NCI-H524 (cell line): ENCODE data around the gene RALGPS2.

Experiments
- DNase-seq, 2 experiments: peaks; one replicate each; lab custom pipeline; 2025; lab: John Stamatoyannopoulos, UW

Gene RALGPS2, protein sequence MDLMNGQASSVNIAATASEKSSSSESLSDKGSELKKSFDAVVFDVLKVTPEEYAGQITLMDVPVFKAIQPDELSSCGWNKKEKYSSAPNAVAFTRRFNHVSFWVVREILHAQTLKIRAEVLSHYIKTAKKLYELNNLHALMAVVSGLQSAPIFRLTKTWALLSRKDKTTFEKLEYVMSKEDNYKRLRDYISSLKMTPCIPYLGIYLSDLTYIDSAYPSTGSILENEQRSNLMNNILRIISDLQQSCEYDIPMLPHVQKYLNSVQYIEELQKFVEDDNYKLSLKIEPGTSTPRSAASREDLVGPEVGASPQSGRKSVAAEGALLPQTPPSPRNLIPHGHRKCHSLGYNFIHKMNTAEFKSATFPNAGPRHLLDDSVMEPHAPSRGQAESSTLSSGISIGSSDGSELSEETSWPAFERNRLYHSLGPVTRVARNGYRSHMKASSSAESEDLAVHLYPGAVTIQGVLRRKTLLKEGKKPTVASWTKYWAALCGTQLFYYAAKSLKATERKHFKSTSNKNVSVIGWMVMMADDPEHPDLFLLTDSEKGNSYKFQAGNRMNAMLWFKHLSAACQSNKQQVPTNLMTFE

DNA sequence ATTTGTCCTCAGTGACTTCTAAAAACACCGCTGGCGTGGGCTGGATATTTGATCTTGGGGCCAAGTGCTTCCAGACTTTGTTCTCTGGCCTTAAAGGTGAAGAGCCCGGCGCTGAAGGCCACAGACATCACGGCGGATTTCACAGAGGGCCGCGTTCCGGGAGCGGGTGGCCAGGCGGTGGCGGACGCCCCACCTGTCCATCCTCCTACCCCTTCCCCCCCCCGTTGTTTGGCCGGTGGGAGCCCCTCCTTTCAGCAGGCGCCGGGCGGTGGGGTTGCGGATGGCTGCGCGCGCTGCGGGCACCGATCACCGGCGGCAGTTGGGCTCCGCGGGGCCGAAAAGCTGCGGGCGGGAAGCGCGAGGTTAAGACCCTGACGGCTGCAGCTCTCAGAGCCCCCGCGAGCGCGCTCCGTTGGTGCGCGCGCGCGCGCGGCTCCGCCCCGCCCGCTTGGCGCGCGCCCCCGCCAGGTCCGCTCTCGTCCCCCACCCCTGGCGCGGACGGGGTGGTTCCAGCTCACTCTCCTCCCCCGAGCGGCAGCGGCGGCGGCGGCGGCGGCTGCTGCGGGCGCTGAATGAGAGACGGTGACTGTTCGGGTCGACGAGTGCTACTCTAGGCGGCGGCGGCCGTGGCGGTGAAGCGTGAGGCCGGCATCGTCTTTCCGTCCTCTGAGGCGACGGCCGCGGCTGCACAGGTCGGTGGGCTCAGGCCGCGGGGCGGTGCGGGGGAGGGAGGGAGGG is at the start of gene RALGPS2:
TSS of gene RALGPS2 (plus strand) at position 517 of the 738 bp plus-strand sequence. CDS start 51,521 bp downstream, outside the sequence.
- DNase-seq, result peak; percentile 65 to 78

DNA sequence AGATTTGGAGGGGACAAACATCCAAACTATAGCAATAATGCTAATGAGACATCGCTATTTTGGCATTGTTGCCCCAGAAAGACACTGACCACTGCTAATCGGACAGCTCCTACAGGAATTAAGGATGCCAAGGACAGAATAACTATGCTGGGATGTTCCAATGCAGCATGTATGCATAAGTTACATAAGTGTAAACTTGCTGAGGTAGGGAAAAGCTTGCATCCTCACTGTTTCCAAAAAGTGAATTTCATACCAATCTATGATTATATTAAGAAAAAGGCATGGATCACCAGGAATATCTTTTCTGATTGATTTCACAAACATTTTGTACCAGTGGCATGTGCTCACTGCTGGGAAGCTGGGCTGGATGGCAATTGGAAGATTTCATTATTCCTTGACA is 45.8 kb upstream of the RALGPS2 start:
- DNase-seq, result no peak

- no peak for DNase-seq
Measured at GRCh38 chr1:178682429-178682828, 42.6 kb upstream of the RALGPS2 start.

DNA sequence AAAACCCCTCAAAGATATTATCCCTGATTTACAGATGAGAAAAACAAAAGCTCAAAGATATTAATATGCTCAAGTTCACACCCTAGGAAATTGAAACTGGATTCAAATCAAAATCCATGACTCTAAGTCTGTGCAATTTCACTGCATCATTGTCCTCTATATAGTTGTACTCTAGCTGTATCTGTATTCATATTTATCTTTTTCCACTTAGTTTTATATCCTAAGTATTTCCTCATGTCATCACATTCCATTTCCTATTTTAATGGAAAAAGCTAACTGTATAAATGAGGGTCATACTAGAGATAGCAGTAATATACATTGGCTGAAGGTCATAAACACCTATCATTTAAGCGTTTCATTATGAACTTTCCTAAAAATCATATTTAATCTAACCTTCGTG is 42.2 kb upstream of the RALGPS2 start:
- DNase-seq, result no peak

DNA sequence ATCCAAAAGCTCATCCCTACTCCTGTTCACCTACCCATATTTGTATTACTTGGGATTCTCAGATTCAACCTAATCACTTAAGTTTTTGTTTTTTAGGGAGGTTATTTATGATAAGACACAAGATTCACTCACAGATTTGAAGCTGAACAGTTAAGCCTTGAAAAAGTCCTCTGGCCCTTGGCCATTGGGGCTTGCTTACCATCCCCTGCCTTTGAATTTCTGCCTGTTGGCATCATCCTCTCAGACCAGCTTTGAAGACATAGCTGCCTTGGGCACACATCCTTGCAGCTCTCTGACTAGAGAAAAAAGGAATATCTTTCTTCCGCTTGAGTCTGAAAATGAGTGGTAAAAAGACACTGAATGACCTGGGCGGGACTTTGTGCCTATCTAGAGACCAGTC is 41.8 kb upstream of the RALGPS2 start:
- DNase-seq, result no peak

GRCh38 chr1:178684111-178684510 is 40.9 kb upstream of the RALGPS2 start:
- DNase-seq, result no peak

DNA sequence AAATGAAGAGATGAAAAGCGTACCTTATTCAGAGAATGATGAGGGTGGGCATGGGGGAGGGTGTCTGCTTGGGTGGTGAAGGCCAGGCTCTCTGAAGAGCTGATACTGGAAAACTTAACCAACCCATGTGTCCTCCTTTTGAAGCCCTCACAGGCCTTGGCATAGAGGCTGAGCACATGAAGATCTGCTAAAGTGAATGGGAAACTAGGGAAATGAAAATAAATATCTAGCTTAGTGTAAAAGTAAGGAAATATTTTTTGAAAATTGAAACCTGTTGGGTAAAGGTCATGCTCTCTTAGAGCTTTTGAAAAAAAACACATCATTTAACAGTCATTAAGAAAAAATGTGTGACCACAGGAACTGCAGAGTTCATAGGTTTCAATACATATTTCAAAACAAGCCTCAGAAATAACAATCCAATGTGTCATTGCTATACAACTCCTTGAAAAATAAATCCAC is 40.5 kb upstream of the RALGPS2 start:
- no peak for DNase-seq

DNA sequence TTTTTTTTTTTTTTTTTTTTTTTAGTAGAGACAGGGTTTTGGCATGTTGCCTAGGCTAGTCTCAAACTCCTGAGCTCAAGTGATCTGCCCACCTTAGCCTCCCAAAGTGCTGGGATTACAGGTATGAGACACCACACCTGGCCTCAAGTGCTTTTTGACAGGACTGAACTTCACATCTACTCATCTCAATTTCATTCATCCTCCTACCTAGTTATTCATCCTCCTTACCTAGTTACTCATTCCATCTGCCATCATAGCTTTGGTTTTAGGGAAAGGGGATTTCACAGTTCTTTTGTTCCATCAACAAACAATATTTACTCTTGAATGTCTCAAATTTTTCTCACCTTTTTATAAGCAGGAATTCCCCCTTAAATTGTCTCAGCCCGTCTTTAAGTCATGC is 38.6 kb upstream of the RALGPS2 start:
- no peak for DNase-seq

DNA sequence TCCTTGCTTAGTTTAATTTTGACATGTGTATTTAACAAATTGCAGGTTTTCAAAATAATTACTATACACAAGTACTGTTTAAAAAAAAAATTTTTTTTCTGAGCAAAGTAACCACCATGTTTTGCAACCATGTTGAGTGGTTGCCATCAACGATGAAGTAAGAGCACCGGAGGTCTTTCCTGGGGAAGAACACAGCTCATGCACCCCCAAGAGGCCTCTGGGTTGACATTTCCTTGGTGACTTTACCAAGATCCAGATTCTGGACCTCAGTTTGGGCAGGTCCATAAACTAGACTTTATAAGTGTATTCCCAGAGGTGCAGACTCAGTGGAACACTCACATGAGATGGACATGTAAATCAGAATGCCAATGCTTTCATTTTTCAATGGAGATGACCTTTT is 36.8 kb upstream of the RALGPS2 start:
- DNase-seq, result no peak

DNA sequence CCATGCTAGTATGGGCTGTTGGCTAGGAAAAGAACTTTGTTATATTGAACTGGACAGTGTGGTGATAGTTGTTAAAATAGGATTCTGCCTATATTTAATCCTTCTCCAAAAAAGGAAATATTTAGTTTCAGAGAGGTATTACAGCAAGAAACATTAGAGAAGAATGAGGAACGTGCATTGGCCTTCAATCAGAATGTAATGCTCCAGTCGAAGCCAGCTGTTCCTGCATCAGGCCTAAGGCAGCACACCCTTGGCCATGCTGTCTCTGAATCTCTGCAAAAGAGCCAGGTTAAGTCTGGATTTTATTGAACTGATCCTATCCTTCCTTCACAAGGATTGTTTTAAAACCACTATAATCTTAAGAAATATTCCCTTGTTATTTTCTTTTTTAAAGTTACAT is 35.3 kb upstream of the RALGPS2 start:
- DNase-seq, result peak in 1 of 2 experiments; percentile 31

GRCh38 chr1:178690496-178690895 is 34.5 kb upstream of the RALGPS2 start:
- DNase-seq, result peak; percentile 67 to 91

- no peak for DNase-seq
Measured at GRCh38 chr1:178692564-178693327, 32.3 kb upstream of the RALGPS2 start.

DNA sequence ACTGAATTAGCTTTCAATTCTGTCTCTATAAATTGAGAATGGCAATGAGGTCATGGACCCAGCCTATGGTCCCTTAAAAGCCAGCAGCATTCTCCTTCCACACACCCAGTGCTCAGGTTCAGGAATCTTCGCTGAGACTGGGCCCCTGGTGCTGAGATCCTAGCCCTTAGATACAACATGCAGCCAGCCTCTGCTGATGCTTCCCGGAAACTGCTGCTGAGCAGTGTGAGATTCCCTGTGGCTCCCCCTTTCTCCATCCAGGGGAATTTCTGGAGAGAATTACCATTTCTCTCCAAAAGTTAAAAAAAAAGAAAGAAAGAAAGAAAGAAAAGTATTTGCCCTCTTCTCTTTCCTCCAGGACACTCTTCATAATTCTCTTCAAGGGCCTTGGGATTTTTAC is 31.7 kb upstream of the RALGPS2 start:
- DNase-seq, result no peak

DNA sequence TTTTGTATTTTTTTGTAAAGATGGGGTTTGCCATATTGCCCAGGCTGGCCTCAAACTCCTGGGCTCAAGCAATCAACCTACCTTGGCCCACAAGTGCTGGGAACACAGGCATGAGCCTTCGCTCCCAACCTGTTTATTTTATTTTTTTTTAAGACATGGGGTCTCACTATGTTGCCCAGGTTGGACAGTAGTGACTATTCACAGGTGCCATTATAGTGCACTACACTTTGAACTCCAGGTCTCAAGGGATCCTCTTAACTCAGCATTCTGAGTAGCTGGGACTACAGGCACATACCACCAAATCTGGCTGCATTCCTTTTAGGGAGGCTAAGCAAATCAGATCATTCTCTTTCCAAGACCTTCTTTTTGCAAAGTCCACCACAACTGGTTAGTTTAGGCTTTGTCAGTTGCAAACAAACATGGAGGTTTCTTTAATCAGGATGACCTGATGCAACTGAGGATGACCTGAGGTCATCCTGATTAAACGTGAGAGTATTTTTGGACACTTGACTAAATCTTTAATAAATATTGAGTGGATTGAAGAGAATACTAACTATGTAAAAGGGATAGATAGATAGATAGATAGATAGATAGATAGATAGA is 30.0 kb upstream of the RALGPS2 start:
- no peak for DNase-seq

DNA sequence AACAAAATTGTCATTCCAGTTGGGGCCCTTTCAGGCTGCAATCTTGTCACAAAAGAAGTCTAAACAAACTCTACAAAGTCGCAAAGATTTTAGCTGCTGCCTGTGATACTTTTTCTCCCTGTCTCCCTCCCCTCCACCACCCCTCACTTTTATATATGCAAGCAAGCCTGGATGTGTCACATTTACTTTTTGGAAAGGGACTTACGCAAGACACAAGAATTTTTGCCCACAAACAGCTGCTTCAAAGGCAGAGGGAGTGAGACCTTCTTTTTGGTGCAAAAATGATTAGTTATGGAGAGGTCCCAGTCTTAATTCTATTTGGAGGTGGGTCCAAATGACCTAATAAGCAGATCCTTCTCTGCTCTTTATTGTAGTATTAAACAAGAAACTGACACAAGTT is 22.9 kb upstream of the RALGPS2 start:
- no peak for DNase-seq

DNA sequence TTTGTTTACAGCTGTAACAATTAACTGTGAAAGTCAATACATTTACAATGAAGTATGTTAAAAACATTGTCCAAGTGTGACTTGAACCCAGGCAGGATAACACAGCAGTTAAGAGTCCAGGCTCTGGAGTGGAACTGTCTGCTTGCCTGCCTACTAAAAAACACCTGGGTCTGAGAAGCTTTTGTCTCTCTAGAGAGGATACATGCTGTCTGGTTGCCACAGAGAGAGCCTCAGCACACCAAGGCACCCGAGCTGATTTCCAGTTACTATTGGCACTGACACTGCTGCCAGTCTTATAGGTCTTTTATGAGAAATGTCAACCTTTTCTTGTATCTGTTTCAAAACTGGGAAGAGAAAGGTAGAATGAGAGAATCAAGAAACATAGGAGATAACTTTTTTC is 20.2 kb upstream of the RALGPS2 start:
- no peak for DNase-seq

DNA sequence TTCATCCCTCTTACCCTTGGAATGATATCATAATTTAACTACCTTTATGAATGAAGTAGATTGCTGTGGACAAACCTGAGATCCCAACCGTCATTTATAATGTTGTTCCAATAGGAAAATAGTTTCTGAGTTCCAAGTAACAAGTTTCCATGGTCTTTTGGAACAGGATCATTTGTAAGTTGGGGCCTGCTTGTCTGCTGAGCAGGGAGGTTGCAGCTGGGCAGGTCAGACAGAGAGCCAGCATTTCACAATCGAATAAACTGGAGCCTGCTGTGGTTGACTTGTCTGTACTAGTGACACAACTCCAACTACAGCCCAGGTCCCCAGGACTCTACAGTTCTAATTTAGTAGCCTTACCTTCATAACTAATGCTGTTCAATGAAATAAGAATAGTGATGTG is 18.6 kb upstream of the RALGPS2 start:
- no peak for DNase-seq

- DNase-seq, result no peak
Measured at GRCh38 chr1:178713259-178713658, 11.8 kb upstream of the RALGPS2 start.

GRCh38 chr1:178714453-178714852 is 10.6 kb upstream of the RALGPS2 start:
- no peak for DNase-seq

- DNase-seq, result no peak
Measured at GRCh38 chr1:178716111-178716510, 8.9 kb upstream of the RALGPS2 start.

GRCh38 chr1:178718520-178718919 is 6.5 kb upstream of the RALGPS2 start:
- DNase-seq, result no peak

- no peak for DNase-seq
Measured at GRCh38 chr1:178723546-178723945, 1.5 kb upstream of the RALGPS2 start.
